GM15510 (cell line): ENCODE measurements around the gene GSX2.

ENCODE experiments used
- POLR2A ChIP-seq: IDR thresholded peaks from 3 replicates; pipeline ENCODE4 v1.6.1; 2011; ENCODE audit warnings: borderline replicate concordance; ENCODE audit not compliant: insufficient read length; ENCODE audit errors: extremely low read depth

GSX2 gene

GRCh38 chr4:54109241-54110018 lies 9.5 kb downstream of the GSX2 start:
- TF ChIP-seq POLR2A: no peak

GRCh38 chr4:54110019-54110416 lies 10.1 kb downstream of the GSX2 start:
- no peak for TF ChIP-seq POLR2A

- TF ChIP-seq POLR2A: no peak
These were observed 19.1 kb downstream of the GSX2 start for GRCh38 chr4:54118850-54119589.

GRCh38 chr4:54120518-54120917 lies 20.6 kb downstream of the GSX2 start:
- no peak for TF ChIP-seq POLR2A

GRCh38 chr4:54127660-54128059 lies 27.7 kb downstream of the GSX2 start:
- no peak for TF ChIP-seq POLR2A

GRCh38 chr4:54139332-54139731 lies 39.4 kb downstream of the GSX2 start:
- no peak for TF ChIP-seq POLR2A

- TF ChIP-seq POLR2A: no peak
These were observed 40.3 kb downstream of the GSX2 start for GRCh38 chr4:54140287-54140686.

- TF ChIP-seq POLR2A: no peak
These were observed 44.2 kb downstream of the GSX2 start for GRCh38 chr4:54144199-54144598.

- TF ChIP-seq POLR2A: no peak
These were observed 44.8 kb downstream of the GSX2 start for GRCh38 chr4:54144661-54145171.

- no peak for TF ChIP-seq POLR2A
These were observed 46.2 kb downstream of the GSX2 start for GRCh38 chr4:54146139-54146538.

GRCh38 chr4:54149323-54149722 lies 49.4 kb downstream of the GSX2 start:
- TF ChIP-seq POLR2A: no peak
